SHP77 (cell line): ENCODE data around the gene CAMTA1.

Experiments
- DNase-seq, 2 experiments: peaks; one replicate each; lab custom pipeline; 2025; lab: John Stamatoyannopoulos, UW

Gene CAMTA1

DNA sequence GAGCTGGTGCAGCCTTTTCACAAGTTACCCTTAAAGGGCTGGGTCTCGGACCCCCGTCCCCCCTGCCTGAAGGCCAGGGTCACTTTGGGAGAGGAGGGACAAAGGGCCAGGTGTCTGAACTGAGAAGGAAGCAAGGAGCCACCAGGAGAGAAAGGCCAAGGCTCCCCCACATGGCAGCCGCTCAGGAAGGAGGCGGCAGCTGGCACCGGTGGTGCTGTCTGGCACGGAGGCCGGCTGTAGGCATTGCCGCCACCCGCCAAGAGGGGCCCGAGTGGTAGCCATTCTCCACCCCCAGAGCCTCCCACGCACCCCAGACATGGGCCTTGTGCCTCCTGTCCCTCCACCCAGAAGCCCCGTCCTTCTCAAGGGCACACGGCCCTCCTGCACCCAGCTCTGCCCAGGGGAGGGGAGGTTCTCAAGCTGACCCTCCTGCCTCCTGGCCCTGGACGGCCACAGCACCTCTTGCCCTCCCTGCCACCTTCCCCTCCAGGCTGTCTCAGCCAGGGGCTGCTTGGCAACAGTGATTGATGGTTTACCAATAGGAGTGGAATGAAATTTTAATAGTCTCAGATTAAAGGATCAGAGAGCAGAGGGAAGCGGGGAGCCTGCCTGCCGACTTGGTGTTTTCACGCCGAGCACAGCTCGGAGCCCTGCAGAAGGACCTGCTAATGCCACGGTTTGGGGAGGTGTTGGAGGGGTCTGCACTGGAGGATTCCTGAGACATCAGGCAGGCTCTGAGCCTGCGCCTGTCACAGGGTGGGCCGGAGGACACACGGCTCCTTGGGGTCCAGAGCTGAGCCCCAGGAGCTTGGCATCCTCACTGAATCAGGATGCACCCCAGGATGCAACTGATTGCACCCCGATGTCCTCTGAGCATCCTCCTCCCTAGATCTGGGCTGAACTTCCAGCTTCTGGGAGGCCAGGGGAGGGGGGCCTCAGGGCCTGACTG, 773.9 kb downstream of the CAMTA1 start:
- no peak for DNase-seq

DNA sequence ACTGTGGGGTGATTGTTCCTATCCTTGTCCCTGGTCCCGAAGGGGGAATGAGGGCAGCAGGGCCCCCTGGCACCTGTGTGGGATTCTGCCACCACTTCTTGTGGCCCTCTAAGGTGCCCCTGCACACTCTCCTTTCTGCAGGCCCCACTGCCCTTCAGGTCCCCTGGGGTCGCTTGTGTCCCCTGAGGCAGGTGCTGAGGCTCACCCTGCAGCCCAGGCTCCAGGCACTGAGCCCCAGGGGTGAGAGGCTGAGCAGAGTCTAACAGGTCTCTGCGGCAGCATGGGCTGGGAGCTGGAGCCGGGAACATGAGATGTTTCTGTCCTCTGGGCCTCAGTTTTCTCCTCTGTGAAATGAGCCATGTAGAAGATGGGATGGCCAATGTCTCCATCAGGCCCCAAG, 774.9 kb downstream of the CAMTA1 start:
- no peak for DNase-seq

DNA sequence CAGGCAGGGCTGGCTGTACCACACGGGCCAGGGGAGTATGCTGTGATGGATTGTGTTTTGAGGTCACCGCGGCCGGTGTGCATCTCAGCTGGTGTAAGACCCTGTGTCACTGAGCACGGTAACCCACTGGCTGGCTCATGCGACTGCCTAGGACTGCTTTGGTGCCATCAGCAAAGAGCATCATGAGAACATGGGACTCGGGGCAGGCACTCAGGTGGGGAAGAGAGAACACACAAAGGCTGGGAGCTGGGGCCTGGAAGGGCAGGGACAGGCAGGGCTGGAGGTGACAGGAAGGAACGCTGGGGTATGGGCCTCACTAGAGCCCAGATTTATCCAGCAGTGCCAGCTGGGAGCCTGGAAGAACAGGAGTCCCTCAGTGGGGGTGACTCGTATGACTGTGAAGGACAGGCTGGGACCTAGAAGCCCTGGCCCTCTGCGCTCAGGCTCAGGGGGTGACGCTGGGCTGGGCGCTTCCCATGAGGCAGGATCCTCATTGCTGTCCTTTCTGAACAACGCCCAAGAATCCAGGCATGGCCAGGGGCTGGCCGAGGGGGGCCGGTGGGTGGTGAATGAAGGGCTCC, 775.4 kb downstream of the CAMTA1 start:
- DNase-seq: no peak

DNA sequence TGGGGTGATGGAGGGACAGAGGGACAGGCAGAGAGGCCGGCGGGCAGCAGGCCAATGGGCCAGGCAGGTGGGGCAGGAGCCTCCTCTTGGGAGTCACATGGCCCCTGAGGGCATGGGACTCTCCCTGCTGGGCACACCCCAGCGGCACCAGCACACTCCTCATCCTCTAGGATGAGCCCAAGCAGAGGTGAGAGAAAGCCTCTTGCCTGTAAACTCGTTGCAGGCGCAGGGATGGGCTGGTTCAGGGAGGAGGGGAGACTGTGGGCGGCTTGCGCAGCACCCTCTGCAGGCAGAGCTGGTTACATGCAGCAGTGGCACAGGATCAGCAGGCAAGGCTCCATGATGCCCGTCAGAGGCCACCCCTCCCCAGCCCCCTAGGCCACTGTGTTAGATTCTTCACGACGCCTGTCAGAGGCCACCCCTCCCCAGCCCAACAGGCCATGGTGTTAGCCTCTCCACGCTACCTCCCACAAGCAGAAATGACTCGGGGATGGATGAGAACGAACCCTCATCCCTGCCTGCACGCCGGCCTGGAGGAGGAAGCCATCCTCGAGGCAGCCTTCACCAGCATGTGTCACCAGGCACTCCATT, 776.2 kb downstream of the CAMTA1 start:
- DNase-seq: peak; percentile 22 to 52

DNA sequence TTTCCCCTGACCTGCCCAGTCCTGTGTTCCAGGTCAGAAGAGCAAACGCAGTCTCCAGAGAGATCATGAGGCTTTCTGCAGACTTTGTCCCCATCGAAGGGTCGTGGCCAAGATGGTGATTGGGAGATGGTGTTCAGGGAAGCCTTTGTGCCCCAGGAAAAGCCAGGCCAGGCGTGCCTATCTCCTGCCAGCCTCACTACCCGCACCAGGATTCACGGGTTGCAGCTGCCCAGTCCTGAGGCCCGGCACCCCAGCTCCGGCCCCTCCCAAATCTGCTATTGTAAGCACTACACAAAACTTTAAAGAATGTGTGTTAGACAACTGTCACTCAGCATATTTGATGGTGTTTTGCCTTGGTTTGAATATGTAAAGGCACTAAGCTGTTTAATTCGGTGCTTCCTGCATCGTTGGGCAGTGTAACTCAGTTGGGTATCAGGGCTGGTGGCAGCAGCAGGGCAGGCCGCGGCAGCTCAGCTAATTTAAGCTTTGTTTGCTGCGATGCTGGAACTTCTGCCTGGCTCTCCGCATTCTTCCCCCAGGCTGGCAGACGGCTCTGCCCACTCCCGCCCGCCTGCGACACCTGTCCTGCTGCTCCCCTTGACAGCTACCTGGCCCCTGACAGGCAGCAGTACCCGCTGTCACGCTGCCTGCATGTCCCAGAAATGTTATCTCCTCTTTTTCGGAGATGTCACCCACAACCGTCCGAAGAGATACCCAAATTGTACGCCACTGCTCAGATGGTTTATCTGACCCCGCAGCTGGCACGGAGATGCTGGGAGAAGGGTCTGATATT, 776.9 kb downstream of the CAMTA1 start:
- DNase-seq: no peak

DNA sequence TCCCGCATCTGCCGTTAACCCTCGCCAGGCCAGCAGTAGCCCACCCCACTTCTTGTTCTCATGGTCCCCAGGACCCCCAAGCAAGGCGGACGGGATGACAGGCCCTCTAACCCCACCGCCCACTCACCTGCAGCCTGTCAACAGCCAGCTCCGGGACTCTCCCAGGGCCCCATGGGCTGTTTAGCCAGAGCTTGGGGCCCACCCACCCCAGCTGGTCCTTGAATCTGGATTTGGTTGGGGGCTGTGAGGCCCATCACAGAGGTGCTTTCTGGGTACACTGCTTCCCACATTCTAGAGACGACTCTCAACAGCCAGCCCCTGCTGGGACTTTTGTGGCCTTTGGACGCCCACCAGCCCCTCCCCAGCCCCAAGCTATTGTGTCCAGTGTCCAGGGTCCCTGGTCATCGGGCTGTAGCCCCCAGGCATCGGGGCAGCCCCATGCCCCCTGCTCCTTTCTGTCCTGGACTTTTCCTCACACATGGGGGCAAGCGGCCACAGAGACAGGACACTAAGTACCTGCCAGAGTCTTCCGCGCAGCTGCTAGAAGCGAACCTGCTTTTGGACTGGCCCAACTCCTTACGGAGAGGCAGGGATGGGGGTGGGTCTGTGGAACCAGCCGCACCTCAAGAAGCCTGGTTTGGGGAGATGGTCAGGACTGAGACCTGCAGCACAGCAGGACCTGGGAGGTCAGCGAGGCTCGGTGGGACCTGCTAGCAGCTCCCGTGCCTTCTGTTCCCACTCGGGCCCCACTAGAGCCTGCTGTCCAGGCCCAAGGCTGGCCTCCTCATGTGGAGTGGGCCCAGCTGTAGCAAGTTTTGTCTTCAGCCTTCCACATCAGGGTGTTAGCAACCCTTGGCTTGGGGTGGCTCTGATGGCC, 777.7 kb downstream of the CAMTA1 start:
- DNase-seq: no peak

DNA sequence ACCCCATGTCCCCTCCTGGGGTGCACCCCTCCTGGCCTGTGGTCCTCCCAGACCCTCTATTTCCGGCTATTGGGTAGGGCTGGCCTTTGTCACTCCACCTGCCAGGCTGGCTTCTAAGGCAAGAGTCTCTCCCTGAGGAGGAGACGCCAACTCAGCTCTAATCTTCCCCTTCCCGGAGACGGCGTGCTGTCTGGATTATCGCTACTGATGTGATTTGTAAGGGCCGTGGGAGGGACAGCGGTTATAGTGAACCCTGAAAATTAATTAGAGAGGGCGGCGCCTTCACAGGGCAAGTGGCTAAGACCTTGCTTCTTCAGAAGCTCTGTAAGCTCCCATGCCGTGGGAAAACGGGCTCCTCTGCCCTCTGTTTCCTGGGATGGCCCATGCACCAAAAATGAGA, 778.9 kb downstream of the CAMTA1 start:
- DNase-seq: no peak

DNA sequence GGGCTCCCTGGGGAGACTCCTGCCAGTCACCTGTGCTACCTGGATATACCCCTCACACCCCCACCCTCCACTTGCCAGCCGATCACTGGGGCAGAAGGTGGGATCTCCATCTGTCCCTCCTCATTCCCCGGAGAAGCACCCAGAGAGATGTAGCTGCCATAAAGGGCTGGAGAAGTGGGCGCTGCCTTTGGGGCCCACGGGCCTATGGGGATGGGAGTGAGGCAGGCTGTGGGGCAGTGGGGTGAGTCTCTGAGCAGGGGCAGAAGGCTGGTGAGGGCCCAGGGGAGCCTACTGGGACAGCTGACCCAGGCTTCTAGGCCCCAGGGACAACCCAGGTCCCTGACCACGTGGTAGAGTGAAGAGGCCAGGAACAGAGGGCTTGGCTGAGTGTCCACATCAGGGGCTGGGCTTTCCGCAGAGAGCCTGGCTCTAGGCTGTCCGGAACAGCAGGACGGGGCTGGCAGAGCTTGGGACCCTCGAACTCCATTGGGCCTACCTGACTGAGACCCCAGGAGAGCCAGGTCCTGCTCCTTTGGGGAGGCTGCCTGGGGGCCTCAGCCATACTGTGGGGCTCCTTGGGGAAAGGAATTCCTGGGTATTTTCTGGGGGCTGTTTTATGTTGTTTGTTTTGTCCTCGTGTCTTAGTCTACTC, 780.0 kb downstream of the CAMTA1 start:
- no peak for DNase-seq

DNA sequence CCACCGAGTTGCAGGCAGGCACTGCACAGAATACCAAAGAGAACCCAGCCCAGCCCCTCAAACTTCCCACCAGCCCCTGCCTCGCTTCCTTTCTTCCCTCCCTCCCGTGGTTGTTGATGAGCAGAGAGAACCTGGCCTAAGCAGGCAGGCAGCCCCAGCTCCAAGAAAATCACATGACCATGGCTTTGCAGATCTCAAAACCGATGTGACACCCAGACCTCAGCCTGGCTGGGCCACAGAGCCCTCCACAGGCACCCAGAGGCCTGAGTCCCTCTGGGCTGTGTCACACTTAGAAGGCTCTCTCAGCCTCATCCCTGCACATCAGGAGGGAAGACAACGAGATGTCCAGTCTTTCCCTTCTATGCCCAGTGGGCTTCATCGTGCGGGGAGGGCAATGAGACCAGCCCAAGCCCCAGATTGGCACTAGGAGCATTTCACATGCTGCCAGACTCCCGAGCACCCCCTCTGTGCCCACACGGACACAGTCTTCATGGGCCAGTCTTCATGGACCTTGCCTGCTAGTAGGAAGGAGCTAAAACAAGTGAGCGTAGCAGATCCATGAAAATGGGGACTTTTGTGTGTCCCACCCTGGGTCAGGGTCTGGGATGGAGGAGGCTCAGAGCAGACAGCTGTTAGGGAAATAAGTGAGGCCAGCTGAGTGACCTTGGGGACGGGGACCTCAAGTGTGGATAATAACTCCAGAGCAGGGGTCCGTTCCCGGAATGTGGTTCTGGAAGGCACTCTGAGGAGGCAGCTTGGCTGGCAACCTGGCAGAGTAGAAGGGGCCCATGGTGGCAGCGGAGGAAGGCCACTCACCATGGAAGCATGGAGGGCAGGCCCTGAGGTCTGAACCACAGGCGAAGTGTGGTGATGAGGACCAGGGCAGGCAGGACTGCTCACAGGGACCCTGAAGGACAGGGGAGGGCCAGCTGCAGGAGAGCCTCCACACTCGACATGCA, 781.4 kb downstream of the CAMTA1 start:
- no peak for DNase-seq

DNA sequence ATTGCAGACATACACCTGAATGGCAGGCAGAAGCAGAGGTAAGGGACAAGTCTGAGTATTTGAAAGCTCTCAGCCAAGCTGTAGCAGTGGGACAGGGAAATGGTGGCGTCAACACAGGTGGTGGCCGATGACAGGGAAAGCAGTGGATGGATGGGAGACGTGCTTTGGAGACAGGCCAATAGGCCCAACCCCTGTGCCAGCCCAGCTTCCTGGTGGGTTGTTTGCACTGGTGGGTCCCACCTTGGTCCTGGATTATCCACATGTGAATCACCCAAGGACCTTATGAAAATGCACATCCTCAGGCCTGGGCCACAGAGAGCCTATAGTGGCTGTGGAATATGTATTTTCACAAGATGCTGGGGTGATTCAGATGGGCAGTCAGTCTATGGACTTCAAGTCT, 782.1 kb downstream of the CAMTA1 start:
- DNase-seq: no peak

DNA sequence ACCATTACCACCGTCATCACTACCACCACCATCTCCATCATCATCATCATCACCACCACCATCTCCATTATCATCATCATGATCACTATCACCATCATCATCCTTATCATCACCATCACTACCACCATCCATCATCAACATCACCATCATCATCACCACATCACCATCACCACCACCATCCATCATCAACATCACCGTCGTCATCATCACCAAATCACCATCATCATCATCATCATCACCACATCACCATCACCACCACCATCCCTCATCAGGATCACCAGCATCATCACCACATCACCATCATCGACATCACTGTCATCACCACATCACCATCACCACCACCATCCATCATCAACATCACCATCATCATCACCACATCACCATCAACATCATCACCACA, 782.8 kb downstream of the CAMTA1 start:
- no peak for DNase-seq

DNA sequence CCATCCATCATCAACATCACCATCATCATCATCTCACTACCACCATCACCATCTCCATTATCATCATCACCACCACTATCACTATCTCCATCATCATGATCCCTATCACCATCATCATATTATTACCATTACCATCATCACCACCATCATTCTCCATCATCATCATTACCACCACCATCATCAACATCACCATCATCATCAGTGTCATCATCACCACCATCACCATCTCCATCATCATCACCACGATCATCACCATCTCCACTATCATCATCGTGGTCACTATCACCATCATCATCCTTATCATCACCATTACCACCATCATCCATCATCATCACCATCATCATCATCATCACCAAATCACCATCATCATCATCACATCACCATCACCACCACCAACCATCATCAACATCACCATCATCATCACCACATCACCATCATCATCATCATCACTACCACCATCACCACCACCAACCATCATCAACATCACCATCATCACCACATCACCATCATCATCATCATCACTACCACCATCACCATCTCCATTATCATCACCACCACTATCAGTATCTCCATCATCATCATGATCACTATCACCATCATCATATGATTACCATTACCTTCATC, 783.8 kb downstream of the CAMTA1 start:
- no peak for DNase-seq

DNA sequence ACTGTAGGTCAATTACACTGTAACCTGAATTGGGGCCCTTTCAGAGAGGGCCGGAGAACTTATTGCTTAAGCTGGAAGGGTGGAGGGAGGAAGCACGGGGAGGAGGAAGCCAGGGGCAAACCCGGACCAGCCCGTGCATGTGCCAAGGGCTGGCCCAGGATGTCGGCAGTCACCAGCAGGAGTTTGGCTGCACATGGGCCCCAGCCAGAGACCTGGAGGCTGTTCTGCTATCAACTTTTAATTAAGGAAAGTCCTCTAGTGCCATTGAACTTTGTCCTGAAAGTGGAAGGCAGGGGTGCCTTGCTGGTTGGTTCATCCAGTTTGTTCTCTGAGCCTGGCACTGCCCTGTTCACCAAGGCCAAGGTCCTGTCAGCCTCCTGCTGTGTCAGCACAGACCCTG, 785.1 kb downstream of the CAMTA1 start:
- no peak for DNase-seq

DNA sequence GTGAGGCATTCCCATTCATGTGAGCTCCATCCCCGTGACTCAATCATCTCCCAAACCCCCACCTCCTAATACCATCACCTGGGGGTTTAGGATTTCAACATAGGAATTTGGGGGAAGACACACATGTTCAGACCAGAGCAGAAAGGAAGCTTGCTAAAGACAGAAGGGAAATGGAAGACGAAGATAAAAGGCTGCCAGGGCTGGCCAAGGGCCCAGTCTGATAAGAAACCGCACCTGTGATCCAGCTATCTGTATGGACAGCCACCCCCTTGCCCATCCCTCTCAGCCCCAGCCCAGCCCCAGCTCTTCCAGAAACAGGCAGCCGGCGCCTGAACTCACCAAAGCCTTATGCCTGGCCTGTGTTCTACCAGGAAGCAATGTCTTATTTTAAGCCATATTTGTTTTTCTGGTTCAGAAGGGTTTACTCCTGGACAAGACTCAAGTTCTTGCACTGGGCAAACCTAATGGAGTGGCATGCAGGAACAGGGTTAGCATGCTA, 787.4 kb downstream of the CAMTA1 start:
- DNase-seq: no peak

DNA sequence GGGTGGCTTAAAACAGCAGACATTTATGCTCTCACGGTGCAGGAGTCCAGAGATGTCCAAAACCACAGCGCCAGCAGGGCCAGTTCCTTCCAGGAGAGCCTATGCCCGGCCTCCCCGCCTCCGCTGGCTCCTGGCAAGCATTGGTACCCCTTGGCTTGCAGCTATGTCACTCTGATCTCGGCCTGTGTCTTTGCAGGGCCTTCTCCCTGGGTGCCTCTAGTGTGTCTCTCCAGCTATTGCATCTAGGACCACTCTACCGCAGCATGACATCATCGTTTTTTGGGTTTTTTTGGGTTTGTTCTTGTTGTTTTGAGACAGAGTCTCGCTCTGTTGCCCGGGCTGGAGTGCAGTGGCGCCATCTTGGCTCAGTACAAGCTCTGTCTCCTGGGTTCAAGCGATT, 788.2 kb downstream of the CAMTA1 start:
- no peak for DNase-seq

DNA sequence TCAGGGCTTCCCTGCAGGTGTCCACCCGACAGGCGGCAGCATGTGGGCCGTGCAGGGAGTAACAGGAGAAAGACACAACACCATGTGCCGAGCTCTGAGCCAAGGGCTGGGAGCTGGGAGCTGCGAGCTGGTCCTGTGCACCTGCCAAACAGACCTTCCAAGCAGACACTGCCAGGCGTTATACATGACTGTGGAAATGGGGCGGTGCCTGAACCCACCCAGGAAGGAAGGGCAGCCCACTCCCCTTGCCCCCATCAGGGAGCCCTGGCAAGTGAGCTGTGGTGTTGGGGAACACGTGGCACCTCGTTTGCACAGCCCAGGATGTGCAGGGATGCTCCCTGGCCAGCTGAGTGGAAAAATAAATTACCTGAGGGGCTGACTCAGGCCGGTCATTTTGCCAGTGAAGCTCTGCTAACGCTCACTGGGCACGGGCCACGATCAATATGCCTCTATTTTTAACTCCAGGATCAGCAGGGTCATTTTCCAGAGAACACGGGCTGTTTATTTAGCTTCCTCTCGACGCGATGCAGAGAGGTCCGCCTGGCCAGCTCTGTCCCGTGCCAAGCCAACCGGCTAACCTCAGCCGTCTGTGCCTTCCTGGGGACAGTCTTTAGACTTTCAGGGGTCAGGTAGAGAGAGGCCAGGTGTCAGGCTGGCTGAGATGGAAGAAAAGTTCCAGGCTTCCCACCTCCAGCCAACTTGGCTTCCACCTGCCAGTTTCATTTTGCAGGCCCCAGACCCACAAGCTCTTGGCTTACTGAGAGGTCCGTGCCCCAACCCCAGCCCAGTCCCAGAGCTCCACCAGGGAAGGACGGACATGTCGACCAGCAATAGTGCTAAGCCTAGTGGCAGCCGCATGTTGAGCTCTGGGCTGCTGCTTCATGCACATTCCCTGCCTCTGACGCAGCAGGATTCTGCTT, 789.1 kb downstream of the CAMTA1 start:
- DNase-seq: peak in 1 of 2 experiments; percentile 60

DNA sequence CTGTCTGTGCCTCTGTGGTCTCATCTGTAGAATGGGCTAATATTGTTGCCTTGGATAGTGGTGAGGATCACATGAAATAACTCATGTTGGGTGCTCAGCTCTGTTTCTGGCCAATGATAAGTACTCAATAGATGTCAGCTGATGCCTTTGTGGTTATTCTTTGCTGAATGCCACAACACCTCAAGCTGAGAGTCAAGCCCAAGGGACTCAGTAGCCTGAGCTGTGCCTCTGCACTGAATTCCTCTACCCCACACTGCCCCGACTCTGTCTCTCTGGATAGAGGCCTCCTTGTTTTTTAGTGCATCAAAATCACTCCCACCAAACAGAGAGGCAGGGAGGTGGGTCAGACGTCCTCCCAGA, 789.8 kb downstream of the CAMTA1 start:
- DNase-seq: no peak
